HFF-Myc (cell line): ENCODE measurements around the gene ISCU.
"Not testable (repeated sequence)": the region's sequence is repeated elsewhere in the genome, so short reads cannot be mapped to it uniquely, and the experiment has no call there.

ENCODE experiments used
- DNase-seq: peaks from one replicate; pipeline ENCODE4 v3.0.0-alpha.2; 2011; ENCODE audit warnings: low read depth; ENCODE audit errors: extremely low read depth
- H3K4me3 ChIP-seq: replicated peaks from 2 replicates; pipeline ENCODE4 v1.5.1; 2011; ENCODE audit warnings: low read depth, mild to moderate bottlenecking, control low read depth, low read length
- TF ChIP-seq, protein P1 (sequence below): IDR thresholded peaks from 2 replicates; pipeline ENCODE4 v1.5.1; 2012; ENCODE audit warnings: mild to moderate bottlenecking, low read depth, low read length, control low read depth; ENCODE audit errors: missing control alignments

Gene ISCU

DNA sequence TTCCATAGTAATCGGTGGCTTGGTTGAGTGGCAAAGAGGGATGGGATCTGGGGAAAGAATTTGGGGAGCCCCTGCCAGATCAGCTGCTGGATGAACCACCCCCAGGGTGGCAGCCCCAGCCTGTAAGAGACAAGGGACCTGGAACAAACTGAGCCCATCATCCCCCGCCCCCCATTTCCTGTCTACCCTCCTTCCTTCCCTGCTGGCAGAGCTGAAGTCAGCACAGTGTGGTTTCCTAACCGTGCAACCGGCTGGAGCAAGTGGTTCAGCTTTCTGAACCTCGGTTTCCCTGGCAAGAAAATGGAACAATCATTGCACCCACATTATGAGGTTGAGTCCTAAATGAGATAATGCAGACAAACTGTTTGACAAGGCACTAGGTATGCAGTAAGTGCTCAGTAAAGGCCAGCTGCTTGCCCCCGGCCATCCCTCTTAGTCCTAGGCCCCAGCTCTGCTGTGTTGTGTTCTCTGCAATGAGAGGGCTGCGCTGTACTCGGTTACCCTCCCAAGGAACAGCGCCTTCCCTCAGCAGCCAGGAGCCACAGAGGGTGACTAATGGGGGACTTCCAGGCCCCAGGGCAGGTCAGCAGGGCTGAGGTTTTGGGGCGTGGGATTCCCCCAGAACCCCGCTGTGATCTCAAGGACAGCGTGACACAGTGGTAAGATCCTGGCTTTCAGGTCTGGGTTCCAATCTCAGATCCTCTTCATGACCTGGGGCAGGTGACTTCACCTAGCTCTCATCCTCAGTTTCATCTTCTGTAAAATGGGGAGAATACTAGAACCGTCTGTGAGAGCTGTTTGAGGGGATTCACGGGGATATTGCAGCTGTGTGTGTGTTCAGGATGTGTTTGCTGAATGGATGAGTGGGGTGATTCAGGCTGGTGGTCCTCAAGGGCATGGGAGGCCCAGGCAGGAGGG is 54.8 kb downstream of the ISCU start:
- TF ChIP-seq, protein P1, sequence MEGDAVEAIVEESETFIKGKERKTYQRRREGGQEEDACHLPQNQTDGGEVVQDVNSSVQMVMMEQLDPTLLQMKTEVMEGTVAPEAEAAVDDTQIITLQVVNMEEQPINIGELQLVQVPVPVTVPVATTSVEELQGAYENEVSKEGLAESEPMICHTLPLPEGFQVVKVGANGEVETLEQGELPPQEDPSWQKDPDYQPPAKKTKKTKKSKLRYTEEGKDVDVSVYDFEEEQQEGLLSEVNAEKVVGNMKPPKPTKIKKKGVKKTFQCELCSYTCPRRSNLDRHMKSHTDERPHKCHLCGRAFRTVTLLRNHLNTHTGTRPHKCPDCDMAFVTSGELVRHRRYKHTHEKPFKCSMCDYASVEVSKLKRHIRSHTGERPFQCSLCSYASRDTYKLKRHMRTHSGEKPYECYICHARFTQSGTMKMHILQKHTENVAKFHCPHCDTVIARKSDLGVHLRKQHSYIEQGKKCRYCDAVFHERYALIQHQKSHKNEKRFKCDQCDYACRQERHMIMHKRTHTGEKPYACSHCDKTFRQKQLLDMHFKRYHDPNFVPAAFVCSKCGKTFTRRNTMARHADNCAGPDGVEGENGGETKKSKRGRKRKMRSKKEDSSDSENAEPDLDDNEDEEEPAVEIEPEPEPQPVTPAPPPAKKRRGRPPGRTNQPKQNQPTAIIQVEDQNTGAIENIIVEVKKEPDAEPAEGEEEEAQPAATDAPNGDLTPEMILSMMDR, result no peak
- no peak for DNase-seq
- no peak overlapping the region for H3K4me3 ChIP-seq

DNA sequence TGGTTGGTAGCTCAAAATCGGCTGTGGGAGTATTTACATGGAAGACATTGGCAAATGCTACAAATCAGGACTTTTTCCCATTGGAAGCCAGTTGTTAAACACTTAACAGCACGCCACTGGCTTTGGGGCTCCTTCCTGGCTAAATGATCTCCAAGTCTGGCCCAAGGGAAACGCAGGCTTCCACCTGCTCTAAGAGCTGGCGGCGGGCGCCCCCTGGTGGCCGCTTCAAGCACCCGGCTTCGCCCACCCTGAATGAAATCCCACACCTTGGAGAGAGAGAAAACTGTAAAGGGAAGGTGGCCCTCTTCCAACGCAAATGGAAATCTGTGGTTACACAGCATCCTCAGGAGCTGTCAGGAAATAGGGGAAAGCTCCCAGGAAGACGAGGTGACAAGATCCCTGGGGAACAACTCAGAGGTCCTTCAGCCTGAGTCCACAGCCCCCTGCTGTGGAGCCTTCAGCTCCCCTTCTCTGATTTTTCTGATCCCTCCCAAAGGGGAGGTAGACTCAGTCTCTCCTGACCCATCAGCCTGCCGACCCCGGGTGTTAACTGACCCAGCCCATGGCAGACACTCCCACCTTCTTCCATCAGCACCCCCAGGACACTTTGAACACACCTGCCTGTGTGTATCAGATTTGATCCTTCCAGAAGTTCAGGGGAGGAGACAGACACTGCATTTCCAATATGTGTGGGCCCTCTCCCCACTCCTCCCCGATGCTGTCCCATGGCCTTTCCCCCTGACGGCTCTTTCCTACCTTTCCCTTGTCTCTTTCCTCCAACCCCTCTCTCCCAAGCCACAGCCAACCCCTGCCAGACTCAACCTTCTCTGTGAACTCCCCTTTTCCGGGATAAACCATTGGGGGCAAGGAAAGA is 55.9 kb downstream of the ISCU start:
- H3K4me3 ChIP-seq, result no peak overlapping the region
- peak; percentile 67 for DNase-seq
- TF ChIP-seq, protein P1, result peak; percentile 98

DNA sequence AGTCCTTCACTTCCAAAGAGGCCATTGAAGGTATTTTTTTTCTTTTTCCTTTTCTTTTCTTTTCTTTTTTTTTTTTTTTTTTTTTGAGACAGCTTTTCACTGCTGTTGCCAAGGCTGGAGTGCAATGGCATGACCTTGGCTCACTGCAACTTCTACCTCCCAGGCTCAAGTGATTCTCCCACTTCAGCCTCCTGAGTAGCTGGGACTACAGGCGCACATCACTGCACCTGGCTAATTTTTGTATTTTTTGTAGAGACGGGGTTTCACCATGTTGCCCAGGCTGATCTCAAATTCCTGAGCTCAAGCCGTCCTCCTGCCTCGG is 56.5 kb downstream of the ISCU start:
- H3K4me3 ChIP-seq, DNase-seq: not testable (repeated sequence)
